ENCODE data around the gene HES7. TPM values are rescaled to one million over a fixed set of nuclear protein-coding genes. Genes with fewer than 3 reads are reported as not detected.

HES7 gene
- total RNA-seq, 6 experiments from 2014 or later: not detected

- Histone ChIP-seq H3K36me3 (no peaks in the 10 kb centered on the region), H3K4me1 (peaks cover 0 to 21% (median 4%) of the 10 kb centered on the region in 4 donors), H3K4me3 (no peak overlapping the region), H3K27ac (no peak overlapping the region), H3K9me3 (no peaks in the 10 kb centered on the region), H3K27me3 (peaks cover 7 to 33% of the 10 kb centered on the region in 2 donors)
- no peak for ATAC-seq
- TF ChIP-seq POLR2A (IDR thresholded peaks at IDR 0.05): no peak
- TF ChIP-seq, protein P1, sequence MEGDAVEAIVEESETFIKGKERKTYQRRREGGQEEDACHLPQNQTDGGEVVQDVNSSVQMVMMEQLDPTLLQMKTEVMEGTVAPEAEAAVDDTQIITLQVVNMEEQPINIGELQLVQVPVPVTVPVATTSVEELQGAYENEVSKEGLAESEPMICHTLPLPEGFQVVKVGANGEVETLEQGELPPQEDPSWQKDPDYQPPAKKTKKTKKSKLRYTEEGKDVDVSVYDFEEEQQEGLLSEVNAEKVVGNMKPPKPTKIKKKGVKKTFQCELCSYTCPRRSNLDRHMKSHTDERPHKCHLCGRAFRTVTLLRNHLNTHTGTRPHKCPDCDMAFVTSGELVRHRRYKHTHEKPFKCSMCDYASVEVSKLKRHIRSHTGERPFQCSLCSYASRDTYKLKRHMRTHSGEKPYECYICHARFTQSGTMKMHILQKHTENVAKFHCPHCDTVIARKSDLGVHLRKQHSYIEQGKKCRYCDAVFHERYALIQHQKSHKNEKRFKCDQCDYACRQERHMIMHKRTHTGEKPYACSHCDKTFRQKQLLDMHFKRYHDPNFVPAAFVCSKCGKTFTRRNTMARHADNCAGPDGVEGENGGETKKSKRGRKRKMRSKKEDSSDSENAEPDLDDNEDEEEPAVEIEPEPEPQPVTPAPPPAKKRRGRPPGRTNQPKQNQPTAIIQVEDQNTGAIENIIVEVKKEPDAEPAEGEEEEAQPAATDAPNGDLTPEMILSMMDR (IDR thresholded peaks at IDR 0.05): no peak
- WGBS (ENCODE audit: insufficient coverage, low coverage, low lambda C conversion rate, missing lambda C conversion rate): 72% methylated on average over 3 of the region's 3 CpGs
- intact Hi-C loops (cut with DNase I): no loop called here
- DNase-seq: no peak
These were observed 48.8 kb downstream of the HES7 start for GRCh38 chr17:8075081-8075480.

GRCh38 chr17:8074554-8074953, 49.4 kb downstream of the HES7 start:
- H3K4me1 ChIP-seq: peaks cover 0 to 16% (median 1%) of the 10 kb centered on the region in 4 donors
- no peaks in the 10 kb centered on the region for H3K36me3 ChIP-seq
- peaks cover 7 to 37% of the 10 kb centered on the region in 2 donors for H3K27me3 ChIP-seq
- intact Hi-C loops (cut with DNase I): no loop called here
- no peak overlapping the region for H3K4me3 ChIP-seq
- 56% methylated on average over 7 of the region's 7 CpGs for WGBS (ENCODE audit: insufficient coverage, low coverage, low lambda C conversion rate, missing lambda C conversion rate)
- TF ChIP-seq, protein P1 (IDR thresholded peaks at IDR 0.05): no peak
- no peak for TF ChIP-seq POLR2A (IDR thresholded peaks at IDR 0.05)
- H3K9me3 ChIP-seq: no peaks in the 10 kb centered on the region
- DNase-seq: no peak
- no peak for ATAC-seq
- no peak overlapping the region for H3K27ac ChIP-seq

DNA sequence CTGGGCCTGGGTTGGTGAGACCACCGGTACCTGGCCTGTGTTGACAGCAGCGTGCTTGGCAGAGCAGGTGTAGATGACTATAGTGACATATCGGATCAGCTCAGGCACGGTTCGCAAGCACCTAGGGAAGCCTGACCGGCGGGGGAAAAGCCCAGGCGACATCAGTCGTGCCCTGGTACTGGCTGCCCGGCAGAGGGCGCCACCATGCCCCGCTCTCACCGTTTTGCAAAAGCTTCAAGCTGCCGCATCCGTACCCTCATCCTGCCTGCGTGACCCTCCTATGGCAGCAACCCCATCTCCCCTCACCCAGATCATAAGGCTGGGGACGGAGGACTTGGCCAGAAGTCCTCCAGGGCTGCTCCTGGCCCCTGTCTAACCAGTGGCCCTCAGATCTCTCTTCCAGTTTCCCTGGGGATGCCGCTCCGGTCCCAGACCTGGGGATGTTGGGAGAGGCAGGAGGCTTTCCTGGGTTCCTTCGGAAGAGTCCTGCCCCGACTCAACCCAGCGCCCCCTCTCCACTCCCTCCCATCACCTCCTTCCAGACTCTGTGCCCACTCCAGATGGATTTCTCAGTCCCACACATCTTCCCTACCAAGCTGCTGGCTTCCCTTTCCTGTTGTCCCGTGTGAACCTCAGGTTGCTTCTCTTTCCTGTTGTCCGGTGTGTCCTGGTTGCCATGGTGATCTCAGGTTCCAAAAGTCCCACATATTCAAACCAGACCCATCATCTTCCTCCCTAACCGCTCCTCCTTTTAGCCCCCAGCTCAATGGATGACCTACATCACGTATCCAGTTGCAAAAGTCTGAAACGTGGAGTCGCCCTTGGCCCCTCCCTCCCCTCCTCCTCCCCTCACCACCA, 50.0 kb downstream of the HES7 start:
- H3K27me3 ChIP-seq: peaks cover 7 to 42% of the 10 kb centered on the region in 2 donors
- H3K9me3 ChIP-seq: no peaks in the 10 kb centered on the region

DNA sequence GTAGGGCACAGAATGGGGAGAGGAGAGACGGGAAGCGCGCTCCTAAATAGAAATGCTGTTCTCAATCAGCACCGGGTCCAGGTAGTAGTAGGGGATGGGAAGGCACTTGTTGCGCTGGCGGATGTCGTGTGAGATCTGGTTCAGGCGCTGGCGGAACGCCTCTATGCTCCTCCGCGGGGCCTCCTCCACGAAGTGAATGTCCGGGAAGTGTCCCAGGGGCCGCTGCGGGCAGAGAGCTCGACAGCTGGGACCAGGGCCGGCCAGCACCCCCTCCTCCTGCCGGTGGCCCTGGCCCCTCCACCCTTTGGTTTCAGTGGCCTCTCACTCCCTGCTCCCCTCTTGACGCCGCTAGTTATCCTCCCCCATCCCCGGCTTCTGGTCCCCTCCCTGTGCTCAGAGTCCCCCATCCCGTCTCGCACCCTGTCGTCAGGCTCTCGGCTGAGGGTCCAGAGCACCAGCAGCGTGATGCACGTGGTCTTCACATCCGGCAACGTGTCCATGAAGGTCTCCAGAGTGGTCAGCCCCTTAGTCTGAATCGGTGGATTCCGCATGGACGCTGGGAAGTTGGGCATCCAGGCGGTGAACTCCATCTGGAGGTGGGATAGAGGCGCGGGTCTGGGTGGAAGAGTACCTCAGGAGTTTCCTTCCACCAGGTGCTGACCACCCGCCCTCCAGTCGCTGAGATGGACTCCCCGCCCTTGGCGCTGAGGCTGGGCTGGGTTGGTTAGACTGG, 51.0 kb downstream of the HES7 start:
- peak; percentile 4 to 22 (median 13) for ATAC-seq
- TF ChIP-seq, protein P1 (IDR thresholded peaks at IDR 0.05): no peak
- TF ChIP-seq POLR2A (IDR thresholded peaks at IDR 0.05): no peak
- 4% methylated on average over 17 of the region's 40 CpGs for WGBS (ENCODE audit: insufficient coverage, low coverage, low lambda C conversion rate, missing lambda C conversion rate)
- DNase-seq: no peak
- Histone ChIP-seq H3K4me1 (peaks cover 0 to 11% (median 0%) of the 10 kb centered on the region in 4 donors), H3K36me3 (no peaks in the 10 kb centered on the region), H3K4me3 (no peak overlapping the region), H3K9me3 (no peaks in the 10 kb centered on the region), H3K27me3 (peaks cover 7 to 42% of the 10 kb centered on the region in 2 donors), H3K27ac (no peak overlapping the region)
- intact Hi-C loops (cut with DNase I): no loop called here

More for the DNA sequence above, 50.0 kb downstream of the HES7 start:
- no peak overlapping the region for H3K27ac ChIP-seq
- 4% methylated on average over 12 of the region's 28 CpGs for WGBS (ENCODE audit: insufficient coverage, low coverage, low lambda C conversion rate, missing lambda C conversion rate)
- DNase-seq (peak; percentile 74 to 80 (median 75)), ATAC-seq (peak; percentile 76 to 90 (median 86))
- TF ChIP-seq POLR2A (IDR thresholded peaks at IDR 0.05): no peak
- TF ChIP-seq, protein P1 (IDR thresholded peaks at IDR 0.05): peak; percentile 56 to 94 (median 93)
- H3K36me3 ChIP-seq: no peaks in the 10 kb centered on the region
- no peak overlapping the region for H3K4me3 ChIP-seq
- peaks cover 0 to 11% (median 0%) of the 10 kb centered on the region in 4 donors for H3K4me1 ChIP-seq
- intact Hi-C loops (cut with DNase I): no loop called here
